Ishikawa (cell line): ENCODE results near the gene MCUB.

Experiments
- CEBPB ChIP-seq: IDR thresholded peaks from 2 replicates; pipeline ENCODE4 v1.6.1; 2012
- CREB1 ChIP-seq: IDR thresholded peaks from 2 replicates; pipeline ENCODE4 v1.6.1; 2012; ENCODE audit warnings: low read depth
- EGR1 ChIP-seq: IDR thresholded peaks from 2 replicates; pipeline ENCODE4 v1.6.1; 2012
- EP300 ChIP-seq: IDR thresholded peaks from 2 replicates; pipeline ENCODE4 v1.6.1; 2012; ENCODE audit warnings: borderline replicate concordance
- FOXM1 ChIP-seq: IDR thresholded peaks from 2 replicates; pipeline ENCODE4 v1.6.1; 2012; ENCODE audit warnings: low read depth, borderline replicate concordance
- NFIC ChIP-seq: IDR thresholded peaks from 2 replicates; pipeline ENCODE4 v1.6.1; 2012
- RAD21 ChIP-seq: IDR thresholded peaks from 2 replicates; pipeline ENCODE4 v1.6.1; 2012; ENCODE audit warnings: low read depth
- TAF1 ChIP-seq: IDR thresholded peaks from 2 replicates; pipeline ENCODE4 v1.6.1; 2012; ENCODE audit warnings: low read depth, mild to moderate bottlenecking
- TCF12 ChIP-seq: IDR thresholded peaks from 2 replicates; pipeline ENCODE4 v1.6.1; 2012; ENCODE audit warnings: low read depth
- TEAD4 ChIP-seq: IDR thresholded peaks from 2 replicates; pipeline ENCODE4 v1.6.1; 2012
- YY1 ChIP-seq: IDR thresholded peaks from 2 replicates; pipeline ENCODE4 v1.6.1; 2012; ENCODE audit warnings: low read depth
- ZBTB7A ChIP-seq: IDR thresholded peaks from 2 replicates; pipeline ENCODE4 v1.6.1; 2012; ENCODE audit warnings: low read depth
- TF ChIP-seq, protein P1 (sequence below): IDR thresholded peaks from 2 replicates; pipeline ENCODE4 v1.6.1; 2012; ENCODE audit warnings: low read depth, mild to moderate bottlenecking
- TF ChIP-seq, protein P2 (sequence below): IDR thresholded peaks from 2 replicates; pipeline ENCODE4 v1.6.1; 2012
- TF ChIP-seq, protein P3 (sequence below): IDR thresholded peaks from 2 replicates; pipeline ENCODE4 v1.6.1; 2012

The MCUB gene

DNA sequence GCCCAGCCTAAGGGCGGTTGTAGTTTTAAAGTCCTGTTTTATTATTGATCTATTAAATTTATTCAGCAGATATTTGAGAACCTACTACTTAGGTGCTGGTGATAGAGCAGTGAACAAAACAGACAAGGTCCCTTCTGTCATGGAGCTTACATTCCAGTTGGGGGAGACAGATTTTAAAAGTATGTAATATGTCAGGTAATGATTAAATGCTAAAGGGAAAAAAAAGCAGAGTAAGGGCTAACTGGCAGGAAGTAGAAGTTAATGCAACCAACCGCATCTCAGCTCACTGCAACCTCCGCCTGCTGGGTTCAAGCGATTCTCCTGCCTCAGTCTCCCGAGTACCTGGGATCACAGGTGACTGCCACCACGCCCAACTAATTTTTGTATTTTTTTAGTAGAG lies 7.8 kb upstream of the MCUB start:
- TF ChIP-seq, protein P1, sequence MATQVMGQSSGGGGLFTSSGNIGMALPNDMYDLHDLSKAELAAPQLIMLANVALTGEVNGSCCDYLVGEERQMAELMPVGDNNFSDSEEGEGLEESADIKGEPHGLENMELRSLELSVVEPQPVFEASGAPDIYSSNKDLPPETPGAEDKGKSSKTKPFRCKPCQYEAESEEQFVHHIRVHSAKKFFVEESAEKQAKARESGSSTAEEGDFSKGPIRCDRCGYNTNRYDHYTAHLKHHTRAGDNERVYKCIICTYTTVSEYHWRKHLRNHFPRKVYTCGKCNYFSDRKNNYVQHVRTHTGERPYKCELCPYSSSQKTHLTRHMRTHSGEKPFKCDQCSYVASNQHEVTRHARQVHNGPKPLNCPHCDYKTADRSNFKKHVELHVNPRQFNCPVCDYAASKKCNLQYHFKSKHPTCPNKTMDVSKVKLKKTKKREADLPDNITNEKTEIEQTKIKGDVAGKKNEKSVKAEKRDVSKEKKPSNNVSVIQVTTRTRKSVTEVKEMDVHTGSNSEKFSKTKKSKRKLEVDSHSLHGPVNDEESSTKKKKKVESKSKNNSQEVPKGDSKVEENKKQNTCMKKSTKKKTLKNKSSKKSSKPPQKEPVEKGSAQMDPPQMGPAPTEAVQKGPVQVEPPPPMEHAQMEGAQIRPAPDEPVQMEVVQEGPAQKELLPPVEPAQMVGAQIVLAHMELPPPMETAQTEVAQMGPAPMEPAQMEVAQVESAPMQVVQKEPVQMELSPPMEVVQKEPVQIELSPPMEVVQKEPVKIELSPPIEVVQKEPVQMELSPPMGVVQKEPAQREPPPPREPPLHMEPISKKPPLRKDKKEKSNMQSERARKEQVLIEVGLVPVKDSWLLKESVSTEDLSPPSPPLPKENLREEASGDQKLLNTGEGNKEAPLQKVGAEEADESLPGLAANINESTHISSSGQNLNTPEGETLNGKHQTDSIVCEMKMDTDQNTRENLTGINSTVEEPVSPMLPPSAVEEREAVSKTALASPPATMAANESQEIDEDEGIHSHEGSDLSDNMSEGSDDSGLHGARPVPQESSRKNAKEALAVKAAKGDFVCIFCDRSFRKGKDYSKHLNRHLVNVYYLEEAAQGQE, result no peak
- TF ChIP-seq, protein P2, sequence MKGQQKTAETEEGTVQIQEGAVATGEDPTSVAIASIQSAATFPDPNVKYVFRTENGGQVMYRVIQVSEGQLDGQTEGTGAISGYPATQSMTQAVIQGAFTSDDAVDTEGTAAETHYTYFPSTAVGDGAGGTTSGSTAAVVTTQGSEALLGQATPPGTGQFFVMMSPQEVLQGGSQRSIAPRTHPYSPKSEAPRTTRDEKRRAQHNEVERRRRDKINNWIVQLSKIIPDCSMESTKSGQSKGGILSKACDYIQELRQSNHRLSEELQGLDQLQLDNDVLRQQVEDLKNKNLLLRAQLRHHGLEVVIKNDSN, result no peak
- TF ChIP-seq TCF12, result no peak
- TF ChIP-seq RAD21, result no peak
- TF ChIP-seq EGR1, result no peak
- TF ChIP-seq FOXM1, result no peak
- TF ChIP-seq, protein P3, sequence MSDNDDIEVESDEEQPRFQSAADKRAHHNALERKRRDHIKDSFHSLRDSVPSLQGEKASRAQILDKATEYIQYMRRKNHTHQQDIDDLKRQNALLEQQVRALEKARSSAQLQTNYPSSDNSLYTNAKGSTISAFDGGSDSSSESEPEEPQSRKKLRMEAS, result no peak
- no peak for TF ChIP-seq EP300
- TF ChIP-seq ZBTB7A, result no peak
- TF ChIP-seq TEAD4, result no peak
- no peak for TF ChIP-seq CEBPB

DNA sequence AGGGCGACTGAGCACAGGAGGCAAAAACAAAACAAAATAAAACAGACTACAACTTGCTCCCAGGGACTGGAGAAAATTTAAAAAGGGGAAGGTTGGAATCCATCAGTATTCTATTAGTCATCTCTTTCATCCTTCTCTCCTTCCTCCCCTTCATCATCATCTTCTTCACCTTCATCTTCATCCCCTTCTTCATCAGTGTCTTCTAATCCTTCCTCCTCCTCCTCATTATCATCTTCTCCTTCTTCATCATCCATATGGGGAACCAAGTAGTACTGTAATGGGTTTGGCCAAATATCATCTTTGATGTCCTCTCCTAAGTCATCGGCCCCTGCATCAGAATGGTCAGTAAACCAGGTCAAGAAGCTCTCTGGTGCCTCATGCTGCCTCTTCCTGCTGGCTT lies 6.9 kb upstream of the MCUB start:
- TF ChIP-seq, protein P2, result no peak
- TF ChIP-seq YY1, result no peak
- TF ChIP-seq, protein P1, result no peak
- TF ChIP-seq EP300, result no peak
- TF ChIP-seq EGR1, result no peak
- TF ChIP-seq TCF12, result no peak
- no peak for TF ChIP-seq CEBPB
- TF ChIP-seq, protein P3, result no peak
- TF ChIP-seq ZBTB7A, result no peak
- no peak for TF ChIP-seq NFIC
- no peak for TF ChIP-seq TEAD4
- TF ChIP-seq RAD21, result no peak
- no peak for TF ChIP-seq FOXM1

DNA sequence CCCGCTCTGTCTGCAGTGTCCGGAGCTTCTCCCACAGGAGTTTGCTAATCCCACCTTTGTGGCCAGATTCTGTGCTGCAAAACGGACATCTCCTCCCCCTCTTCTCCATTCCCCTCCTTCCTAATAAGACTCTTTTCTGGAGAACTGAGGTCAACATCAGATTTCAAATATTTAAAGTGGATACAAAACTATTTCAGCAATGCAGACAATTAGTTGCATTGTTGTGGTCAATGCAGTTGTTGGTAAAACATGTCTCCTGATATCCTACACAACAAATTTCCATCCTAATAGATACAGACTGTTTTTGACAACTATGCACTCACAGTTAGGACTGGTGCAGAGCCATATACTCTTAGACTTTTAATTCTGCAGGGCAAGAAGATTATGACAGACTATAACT lies 5.1 kb upstream of the MCUB start:
- TF ChIP-seq EGR1 (no peak), EP300 (no peak), YY1 (no peak), RAD21 (no peak), CEBPB (no peak), NFIC (no peak), TCF12 (no peak), FOXM1 (no peak), TAF1 (no peak), TEAD4 (no peak), ZBTB7A (no peak), CREB1 (no peak)
- TF ChIP-seq, protein P3, result no peak
- TF ChIP-seq, protein P1, result no peak
- TF ChIP-seq, protein P2, result no peak

DNA sequence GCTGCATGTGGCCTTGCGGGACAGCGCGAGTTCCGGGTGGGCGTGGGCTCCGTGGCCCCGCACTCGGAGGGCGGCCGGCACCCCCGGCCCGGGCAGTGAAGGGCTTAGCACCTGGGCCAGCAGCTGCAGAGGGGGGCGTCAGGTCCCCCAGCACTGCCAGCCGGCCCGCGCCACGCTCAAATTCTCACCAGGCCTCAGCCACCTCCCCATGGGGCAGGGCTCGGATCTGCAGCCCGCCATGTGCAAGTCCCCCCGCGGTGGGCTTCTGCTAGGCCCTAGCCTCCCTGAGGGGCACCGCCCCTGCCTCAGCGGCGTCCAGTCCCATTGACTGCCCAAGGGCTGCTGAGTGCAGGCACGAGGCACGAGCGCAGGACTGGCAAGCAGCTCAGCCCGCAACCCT lies 2.6 kb upstream of the MCUB start:
- TF ChIP-seq CREB1, result no peak
